ENCODE results near the gene IQSEC1.

Gene IQSEC1

DNA sequence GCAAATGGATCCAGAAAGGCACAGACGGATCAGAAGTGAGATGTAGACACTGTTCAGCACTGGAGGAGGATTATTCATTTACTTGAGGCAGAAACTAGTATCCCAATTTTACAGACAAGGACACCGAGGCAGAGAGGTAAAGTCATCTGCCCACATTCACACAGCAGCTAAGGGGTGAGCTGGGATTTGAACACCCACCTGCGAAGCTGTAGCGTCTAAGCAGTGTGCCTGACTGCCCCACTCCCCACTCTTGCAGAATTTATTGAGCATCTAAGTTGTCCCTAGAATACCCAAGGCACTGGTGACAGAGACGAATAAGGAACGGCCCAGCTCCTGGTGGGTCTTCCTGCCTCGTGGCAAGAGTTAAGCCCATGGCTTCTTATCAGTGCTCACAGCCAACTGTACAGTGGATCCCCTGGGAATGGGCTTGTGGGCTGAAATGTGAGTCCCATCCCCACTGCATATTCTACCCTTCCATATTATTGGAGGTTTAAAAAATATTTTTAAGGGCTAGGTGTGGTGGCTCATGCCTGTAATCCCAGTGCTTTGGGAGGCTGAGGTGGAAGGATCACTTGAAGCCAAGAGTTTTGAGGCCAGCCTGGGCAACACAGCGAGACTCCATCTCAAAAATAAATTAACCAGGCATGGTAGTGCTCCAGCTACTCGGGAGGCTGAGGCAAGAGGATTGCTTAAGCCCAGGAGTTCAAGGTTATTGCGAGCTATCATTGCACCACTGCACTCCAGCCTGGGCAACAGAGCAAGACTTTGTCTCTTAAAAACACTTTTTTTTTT, 77.6 kb downstream of the IQSEC1 start:
- no peak for FAIRE-seq

DNA sequence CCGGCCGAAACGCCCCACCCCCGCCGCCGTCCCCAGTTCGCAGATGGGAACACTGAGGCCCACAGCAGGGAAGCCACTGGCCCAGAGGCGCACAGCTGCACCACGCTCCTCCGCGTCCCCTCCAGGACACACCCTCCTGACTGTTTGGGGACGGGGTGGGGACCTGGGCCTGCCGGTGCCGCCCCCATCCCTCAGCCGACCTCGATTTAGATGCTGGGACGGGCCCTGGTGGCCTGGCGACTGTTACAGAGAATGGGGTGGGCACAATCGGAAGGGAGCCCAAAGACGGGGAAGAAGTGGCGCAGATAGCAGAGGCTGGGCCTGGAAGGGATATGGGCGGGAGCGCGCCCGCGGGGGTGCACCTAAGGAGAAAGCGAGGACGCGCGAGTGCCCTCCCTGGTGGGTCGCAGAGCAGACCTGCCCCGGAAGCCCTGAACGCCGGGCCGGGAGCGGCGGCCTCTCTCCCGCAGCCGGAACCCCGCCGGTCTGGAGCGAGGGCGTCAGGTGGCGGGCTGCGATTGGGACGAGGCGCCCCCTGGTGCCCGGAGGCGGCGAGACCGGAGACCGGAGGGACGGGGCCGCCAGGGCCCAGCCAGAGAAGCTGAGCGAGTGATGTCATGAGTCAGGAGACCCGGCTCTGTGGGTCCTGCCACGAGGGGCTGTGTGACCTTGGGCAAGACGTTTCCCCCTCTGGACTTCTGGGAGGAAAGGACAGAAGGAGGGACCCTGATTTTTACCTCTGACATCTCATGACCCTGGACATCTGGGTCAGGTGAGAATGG, 78.4 kb downstream of the IQSEC1 start:
- FAIRE-seq = no peak

DNA sequence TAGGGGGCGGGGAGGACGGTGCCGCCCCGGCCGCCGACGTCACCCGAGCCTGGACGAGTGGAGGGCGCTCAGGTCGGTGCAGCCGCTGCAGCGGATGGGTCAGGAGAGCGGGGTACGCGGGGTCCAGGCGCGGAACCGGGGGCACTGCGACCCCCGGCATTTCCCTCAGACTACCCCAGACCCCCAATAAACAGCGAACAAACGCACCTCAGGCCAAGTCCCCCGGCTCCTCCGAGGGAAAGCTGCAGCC, 78.9 kb downstream of the IQSEC1 start:
- no peak for FAIRE-seq

DNA sequence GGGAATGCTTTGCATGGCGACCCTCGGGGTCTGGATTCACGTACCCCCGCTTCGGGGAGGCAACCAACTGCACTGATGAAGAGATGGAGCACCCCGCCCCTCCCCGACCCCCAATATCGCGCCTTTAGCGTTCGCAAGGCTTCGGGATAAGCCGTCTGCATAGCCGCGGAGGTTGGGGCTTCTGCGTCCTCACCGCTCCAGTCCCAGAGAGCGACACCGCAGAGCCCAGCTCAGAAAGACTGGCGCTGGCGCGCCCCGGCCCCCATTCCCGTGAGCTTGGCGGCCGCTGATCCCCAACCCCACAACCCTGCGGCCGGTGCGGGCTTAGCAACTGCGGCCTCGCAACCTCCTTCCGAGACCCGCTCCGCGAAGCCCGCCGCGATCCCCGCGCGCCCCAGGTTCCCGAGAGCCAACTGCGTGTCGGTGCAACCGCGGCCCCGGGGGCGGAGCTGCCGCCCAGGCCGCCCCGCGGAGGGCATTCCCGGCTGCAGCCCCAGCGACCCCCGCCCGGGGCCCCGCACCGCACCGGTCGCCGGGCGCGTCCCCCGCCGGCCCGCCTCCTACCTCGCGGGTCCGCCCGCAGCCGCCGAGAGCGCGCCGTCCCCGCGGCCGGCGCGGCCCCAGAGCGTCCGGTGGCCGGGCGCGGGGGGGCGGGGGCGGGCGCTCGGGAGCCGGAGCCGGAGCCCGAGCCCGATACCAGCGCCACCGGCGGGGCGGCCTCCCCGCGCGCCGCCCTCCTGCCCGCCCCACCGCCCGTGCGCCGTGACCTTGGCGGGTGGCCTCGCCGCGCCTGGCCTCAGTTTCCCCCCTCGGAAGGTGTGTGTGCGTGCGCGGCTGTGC, 79.5 kb downstream of the IQSEC1 start:
- FAIRE-seq = no peak

DNA sequence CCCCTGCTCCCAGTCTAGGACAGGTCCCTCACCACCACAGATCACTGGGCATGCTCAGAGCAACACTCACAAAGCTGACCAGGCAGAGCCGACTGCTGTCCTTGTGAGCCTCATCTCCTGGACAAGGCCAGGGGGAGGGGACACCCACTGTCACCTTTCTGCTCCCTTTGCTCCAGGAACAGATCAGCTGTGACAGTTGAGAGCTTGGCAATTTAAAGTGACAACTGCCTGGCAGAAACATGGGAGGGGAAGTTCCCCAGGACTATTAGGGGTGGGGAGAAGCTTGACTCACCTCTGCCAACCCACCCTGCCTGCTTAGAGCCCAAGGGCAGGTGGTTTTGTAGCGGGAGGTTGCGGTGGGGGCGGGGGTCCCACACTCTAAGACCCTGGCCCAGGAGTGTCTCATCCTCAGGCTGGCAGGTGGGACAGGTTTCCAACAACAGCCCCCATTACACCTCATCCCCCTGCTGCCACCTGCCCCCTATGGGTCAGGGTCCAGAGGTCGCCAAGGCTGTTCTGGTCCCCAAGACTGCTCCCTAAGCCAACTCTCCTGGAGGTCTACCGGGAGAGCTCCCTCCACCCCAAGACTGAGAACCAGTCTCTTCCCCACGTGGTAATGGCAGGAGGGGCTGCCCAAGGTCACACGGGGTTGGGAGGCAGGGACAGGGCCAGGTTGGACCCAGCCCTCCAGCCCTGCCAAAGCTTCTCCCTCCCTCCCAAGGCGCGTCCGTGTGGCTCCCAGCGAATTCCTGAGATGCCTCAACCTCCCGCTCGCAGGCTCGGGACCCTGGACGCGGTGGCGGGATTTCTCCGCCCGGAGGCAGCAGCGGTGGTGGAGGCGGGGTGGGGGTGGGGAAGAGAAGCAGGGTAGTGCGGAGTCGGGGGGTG, 80.4 kb downstream of the IQSEC1 start:
- no peak for FAIRE-seq

DNA sequence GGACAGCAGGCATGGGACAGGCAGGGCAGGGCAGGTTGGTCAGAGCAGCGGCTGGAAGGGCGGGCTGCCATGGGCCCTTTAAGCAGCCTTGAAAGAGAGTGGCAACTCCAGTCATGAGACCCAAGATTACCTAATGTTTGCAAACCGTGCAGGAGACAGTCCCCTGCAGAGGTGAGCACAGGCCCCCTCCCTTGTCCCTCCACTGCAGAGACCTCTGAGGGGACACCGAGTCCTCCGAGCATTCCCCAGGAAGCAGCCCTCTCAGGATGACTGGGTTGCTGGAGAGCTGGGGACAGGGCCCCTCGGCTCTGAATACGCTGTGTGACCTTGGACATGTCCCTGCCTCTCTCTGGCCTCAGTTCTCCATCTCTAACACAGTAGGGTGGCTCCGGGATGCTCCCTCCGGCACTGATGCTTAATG, 81.4 kb downstream of the IQSEC1 start:
- FAIRE-seq = no peak

DNA sequence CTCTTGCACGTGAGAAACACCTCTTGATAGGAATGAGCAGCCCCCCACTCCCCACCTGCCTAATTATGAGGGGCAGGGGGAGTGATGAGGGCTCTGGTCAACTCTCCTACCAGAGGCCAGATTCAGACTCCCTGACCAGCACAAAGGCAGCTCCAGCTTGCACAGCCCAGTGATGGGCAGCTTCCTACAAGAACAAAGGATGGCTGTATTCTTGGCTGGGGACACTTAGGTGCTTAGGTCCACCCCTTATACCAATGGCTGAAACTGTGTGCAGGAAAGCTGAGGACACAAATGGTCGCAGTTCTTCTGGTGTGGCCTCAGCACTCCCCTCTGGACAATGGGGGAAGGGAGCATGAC, 81.8 kb downstream of the IQSEC1 start:
- no peak for FAIRE-seq

DNA sequence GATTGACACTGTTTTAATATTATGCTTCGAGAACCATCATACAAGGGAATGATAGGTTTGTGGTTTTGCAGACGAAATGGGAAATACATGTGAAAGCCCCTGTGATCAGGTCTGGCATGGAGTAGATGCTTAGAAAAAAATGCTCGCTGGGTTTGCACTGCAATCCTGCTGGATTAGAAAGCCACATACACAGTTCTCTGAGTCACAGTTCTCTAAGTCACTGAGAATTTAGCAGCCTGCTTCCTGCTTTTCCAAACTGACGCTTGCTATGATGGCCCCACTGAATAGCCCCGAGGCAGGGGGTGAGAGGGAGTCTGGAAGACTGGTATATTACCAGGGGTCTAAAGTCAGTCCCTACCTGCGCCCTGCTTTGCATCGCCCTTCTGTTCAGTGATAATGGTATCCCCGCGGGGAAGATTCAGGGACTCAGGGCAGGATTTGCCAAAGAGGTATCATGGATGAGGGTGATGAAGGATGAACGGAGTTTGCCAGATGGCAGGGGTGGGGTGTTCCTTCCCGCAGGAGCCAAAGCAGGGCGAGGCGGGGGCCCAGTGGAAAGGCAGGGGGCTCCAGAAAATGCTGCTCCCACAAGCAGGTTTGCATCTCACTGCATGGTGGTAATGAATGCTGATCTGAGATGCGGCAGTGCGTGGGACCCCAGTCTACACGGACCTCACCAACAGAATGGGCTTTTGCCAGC, 82.3 kb downstream of the IQSEC1 start:
- FAIRE-seq = no peak

DNA sequence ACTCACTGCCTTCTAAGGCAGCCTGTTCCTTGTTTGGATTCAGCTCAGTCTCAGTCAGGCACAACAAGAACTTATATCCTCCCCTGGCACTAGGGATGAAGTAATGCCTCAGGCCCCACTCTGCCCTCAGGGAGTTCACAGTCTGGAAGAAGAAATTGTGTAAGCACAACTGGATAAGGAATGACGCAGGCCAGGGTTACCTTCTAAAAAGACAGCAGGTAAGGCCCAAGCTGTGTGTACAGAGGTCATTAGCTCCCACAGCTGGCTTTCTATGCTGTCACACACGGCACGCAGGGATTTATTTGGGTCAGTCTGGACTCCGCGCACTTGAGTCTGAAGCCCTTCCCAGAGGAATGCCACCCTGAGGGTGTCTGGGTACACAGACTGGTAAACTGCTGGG, 82.9 kb downstream of the IQSEC1 start:
- FAIRE-seq = no peak

DNA sequence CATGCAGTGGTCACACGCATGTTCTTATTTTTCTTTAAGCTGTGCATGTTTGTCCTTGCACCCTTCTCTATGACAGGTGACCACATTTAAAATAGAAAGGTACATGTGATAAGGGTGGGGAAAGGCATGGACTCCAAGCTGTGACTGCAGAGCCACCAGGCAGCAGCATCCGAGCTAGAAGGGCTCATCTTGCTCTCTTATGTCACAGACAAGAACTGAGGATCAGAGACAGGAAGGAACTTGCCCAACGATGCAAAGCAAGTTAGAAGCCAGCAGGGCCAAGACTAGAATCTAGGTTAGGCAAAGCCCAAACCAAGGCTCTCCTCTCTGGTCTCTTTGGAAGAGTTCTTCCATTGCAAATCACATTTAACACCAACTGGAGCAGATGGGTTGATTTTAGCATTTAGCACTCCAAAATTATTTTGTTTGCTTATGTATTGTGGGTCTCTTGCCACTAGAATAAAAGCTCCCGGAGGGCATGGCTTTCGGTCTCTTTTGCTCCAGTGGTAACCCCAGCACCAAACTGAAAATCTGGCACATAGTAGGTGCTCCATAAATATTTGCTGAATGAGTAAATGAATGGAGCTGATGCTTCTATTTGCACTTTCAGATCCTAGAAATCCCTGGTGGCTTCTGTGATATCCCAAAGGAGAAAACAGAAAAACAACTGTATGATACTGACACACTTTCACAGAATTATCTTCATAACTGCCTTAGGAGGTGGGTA, 84.3 kb downstream of the IQSEC1 start:
- FAIRE-seq = no peak

DNA sequence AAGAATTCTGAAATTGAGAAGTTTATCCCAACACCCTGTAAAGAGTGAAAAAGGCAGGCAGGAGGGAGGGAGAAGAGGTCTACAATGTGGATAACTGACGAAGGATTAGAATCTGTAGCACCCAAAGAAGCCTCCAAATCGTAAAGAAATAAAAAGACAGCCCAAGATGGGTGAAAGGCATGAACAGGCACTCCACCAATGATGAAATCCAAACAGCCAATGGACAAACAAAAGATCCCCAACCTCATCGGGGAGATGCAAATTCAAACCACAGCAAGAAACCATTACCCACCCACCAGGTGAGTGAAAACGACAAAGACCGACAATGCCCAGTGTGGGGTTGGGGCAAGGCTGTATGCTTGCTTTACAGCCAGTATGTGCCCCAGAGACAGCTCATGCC, 85.6 kb downstream of the IQSEC1 start:
- FAIRE-seq = no peak

DNA sequence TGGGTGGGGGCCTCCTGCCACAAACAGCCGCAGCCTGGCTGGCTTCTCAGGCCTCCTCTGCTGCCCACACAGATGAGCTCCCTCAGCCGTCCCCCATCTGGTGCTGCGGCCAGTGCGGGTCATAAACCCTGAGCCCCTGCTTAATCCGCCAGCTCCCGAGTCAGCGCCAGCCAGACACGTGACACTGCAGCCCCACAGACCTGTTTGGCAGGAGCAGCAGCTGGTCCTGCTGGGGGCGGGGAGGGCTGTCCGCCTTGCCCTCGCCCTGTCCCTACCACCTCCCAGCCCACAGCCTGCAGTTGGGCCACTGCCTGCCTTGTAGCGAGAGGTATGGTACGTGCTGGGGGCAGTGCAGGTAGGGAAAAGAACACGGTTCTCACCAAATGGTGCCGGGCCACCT, 86.2 kb downstream of the IQSEC1 start:
- FAIRE-seq = no peak

DNA sequence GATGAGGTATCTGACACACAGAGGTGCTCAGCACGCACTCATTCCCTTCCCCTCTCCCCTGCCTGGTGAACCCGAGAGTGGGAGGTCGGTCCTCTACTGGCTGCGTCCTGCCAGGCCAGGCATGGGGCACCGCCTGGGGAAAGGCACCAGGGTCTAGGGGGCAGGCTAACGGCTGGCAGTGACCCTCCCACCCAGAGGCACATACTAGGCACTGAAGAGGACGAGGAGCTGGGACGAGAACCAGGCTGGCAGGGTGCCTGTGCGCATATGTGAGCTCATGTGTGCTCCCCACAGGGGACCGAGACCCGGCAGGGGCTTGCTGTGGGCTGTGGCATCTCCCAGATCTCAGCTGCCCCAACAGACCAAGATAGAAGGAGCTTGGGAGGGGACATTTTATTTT, 86.7 kb downstream of the IQSEC1 start:
- no peak for FAIRE-seq

DNA sequence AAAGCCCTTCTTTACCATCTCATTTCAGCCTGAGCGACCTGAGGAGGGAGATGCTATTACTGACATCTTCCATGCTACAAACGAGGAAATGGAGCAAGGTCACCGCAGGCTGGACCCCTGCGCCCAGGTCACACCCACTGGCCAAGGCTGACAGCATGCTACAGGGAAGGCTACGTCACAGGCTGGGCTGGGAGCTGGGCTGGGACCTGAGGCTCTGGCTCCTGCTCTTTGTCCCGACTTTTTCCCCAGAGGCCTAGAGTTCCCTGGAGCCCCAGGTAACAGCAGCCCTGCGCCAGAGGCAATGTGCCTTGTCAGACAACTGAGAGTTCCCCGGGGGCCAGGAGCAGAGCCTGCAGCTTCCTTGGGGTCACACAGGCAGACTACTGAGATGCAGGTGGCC, 87.2 kb downstream of the IQSEC1 start:
- FAIRE-seq = no peak

DNA sequence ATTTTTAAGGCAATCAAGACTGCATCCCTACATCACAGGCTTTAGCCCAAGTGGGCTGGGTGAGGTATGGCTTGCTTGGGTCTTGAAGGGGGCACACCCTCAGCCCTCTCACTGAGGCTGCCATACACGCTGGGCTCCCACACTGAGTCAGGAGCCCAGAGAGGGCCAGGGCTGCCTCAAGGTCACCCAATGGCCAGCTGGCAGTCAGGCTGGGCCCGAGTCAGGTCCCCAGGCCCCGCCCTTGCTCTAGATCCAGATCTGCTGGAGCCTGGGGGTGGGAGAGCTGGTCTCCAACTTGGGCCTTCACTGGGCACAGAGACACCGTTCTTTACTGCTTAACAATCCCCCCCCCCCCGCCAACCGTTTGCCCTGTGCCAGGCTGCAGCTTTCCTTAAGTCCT, 88.1 kb downstream of the IQSEC1 start:
- FAIRE-seq = no peak

DNA sequence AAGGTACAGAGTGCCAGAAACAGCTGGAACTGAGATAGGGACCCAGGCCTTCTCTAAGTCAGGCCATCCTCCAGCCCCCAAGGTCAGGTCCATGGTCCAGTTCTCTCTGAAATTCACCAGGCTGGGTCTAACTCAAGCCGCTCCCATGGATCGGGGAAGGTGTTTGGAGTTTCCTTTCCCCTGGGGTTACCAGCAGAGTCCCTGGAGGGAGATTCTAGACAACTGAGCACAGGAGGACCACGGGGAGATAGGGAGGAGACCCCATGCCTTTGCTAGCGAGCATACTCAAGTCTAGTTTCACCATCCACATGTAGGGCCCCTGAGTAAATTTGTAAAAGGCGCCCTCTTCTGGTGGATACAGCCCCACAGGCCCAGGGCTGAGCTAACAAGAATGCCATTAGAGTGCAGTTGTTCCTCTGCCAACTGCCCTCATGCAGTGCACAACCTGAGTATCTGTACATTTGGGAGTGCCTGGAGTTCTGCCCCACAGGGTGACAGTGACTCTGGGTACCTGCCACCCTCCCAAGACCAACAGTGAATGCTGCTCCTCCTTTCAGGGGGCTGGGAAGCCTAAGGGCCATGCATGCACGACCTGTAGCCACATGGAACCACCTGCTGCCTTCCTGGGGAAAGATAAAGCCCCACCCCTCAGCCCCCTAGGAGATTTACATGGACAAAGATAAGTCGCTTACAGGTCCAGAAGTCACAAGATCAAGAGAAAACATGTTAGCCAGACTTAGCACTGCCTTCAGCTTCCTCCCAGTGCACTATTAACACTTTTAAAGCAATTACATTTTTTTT, 89.0 kb downstream of the IQSEC1 start:
- no peak for FAIRE-seq

DNA sequence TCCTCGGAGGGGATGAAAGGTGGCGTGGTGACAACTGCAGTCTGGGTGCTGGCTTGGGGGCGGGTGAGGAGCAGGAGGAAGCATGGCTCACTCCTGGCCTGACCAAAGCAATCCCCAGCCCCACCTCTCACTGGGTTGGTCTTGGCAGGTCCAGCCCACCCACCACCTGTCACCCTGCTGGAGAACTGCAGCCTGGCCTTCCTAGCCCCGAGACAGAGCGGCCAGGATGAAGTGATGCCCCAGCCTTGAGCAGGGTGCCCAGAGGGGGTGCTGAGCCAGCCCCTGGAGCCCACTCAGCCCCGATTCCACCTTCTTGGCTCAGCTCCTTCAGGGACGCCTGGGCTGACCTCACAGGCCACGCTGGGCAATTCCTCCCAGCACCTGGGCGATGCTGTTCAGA, 89.9 kb downstream of the IQSEC1 start:
- FAIRE-seq = no peak

DNA sequence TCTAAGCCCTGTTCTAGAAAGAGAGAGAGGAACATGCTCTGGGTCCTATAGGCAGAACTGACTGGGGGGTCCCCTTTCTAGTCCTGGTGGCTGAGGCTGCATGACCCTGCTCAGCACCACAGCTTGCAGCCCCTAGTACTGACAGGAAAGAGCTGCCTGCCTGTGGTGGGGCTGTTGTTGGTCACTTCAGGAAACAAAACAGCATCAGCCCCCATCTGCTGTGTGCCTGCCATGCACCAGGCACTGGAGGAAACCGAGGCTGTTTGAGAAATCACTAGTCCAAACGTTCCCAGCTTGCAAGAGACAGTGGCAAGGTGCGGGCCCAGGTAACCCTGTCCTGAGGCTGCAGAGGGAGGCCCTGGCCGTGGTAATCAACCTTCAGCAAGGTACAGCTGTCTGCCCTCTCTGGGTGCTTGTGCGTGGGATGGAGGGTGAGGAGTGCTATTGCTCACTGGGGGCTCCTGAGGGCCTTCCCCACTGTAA, 90.6 kb downstream of the IQSEC1 start:
- FAIRE-seq = no peak

DNA sequence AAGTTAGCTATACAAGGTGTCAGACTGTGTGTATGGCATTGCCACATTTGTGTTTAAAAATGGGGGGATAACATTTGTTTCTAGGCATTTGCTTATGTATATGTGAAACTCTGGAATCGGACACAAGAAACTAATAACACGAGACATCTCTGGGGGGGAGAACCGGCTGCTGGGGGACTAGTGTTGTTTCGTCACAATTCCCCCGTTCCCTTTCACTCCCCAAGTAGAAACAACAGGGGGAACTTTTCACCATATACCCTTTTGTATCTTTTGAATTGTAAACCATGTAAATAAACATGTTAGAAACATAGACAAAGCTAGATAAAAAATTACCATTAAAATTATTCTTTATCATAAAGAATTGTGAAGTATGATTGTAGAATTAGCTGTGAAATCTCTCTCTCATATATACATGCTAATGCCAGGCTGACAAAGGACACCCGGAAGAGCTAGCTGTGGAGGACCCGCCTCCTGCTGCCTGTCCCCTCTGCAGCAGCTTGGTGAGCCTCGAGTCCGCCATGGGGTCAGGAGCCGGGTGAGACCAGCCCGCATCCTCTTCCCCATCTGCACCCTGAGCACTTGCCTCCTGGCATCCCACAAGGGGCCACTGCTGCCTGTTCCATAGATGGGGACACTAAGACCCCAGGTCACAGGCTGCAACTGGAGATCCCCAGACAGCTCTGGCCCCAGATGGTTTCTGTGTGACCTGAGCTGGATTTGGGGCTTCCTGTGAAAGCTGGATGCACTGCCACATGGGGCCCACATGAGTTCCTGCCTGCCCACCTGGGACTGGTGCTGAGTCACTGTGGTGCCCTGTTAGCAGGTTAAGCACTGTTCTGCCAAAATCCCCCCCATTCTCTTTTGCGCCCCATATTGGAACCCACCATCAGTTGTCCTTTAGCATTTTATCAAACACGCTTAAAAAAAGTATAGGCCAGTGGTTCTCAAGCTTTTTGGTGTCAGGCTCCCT, 91.6 kb downstream of the IQSEC1 start:
- no peak for FAIRE-seq

Measured in endometrium (tissue), 2 donors.